ENCODE measurements around the gene PPOX.

PPOX gene

GRCh38 chr1:161165742-161166668, at the start of gene PPOX:
Gene PPOX (plus strand): TSS chr1:161166426. CDS start chr1:161166848, 422 bp downstream.
- H3K4me3 ChIP-seq (ENCODE audit: low read depth, low read length), result peak within 1 kb of the TSS; percentile 75
- TF ChIP-seq, protein P1, sequence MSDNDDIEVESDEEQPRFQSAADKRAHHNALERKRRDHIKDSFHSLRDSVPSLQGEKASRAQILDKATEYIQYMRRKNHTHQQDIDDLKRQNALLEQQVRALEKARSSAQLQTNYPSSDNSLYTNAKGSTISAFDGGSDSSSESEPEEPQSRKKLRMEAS (IDR thresholded peaks at IDR 0.05; ENCODE audit: low read depth, low read length), result peak; percentile 81
- TF ChIP-seq CTCF (IDR thresholded peaks at IDR 0.05; ENCODE audit: low read depth, low read length) (peak; percentile 55), POLR2A (IDR thresholded peaks at IDR 0.05; ENCODE audit: extremely low read depth, insufficient read length) (peak; percentile 44), MYC (IDR thresholded peaks at IDR 0.05; ENCODE audit: low read depth, low read length) (peak; percentile 87)

GRCh38 chr1:161117759-161118581, 48.3 kb upstream of the PPOX start, which contains the start of the genes NIT1 and PFDN2:
Gene NIT1 (plus strand): TSS chr1:161118105. CDS start chr1:161118177, 72 bp downstream.
Gene PFDN2 (minus strand): TSS chr1:161118037. CDS start chr1:161118026, 11 bp downstream.
- H3K4me3 ChIP-seq (ENCODE audit: low read depth, low read length), result peak within 1 kb of the TSS; percentile 98
- DNase-seq (ENCODE audit: low read depth), result peak; percentile 91
- no peak for TF ChIP-seq CTCF (IDR thresholded peaks at IDR 0.05; ENCODE audit: low read depth, low read length)
- TF ChIP-seq, protein P1 (IDR thresholded peaks at IDR 0.05; ENCODE audit: low read depth, low read length), result no peak
- TF ChIP-seq POLR2A (IDR thresholded peaks at IDR 0.05; ENCODE audit: extremely low read depth, insufficient read length), result peak; percentile 79
- peak; percentile 9; the same call in 1 of the 2 replicates for TF ChIP-seq MYC (IDR thresholded peaks at IDR 0.05; ENCODE audit: low read depth, low read length)

More at GRCh38 chr1:161165742-161166668, at the start of gene PPOX:
- peak; percentile 99 for DNase-seq (ENCODE audit: low read depth)

DNA sequence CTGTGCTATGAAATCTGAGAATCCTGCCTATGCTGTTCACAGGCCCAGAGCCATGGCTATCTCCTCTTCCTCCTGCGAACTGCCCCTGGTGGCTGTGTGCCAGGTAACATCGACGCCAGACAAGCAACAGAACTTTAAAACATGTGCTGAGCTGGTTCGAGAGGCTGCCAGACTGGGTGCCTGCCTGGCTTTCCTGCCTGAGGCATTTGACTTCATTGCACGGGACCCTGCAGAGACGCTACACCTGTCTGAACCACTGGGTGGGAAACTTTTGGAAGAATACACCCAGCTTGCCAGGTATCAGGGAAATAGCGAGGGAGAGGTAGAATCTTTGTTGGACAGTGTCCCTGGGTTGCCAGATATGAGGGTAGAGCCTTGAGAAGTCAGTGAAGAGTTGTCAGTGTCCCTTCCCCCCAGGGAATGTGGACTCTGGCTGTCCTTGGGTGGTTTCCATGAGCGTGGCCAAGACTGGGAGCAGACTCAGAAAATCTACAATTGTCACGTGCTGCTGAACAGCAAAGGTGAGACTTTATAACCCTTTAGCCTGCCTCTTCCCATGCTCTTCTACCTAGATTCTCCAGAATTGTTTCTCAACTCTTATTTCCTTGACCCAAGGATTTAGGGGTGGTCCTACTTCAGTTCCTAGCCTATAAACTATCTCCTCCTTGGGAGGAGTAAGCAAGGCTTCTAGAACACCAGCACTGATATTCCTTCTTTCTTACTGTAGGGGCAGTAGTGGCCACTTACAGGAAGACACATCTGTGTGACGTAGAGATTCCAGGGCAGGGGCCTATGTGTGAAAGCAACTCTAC, 46.9 kb upstream of the PPOX start:
- peak; percentile 23 for TF ChIP-seq CTCF (IDR thresholded peaks at IDR 0.05; ENCODE audit: low read depth, low read length)
- no peak for TF ChIP-seq POLR2A (IDR thresholded peaks at IDR 0.05; ENCODE audit: extremely low read depth, insufficient read length)
- no peak for TF ChIP-seq MYC (IDR thresholded peaks at IDR 0.05; ENCODE audit: low read depth, low read length)
- TF ChIP-seq, protein P1 (IDR thresholded peaks at IDR 0.05; ENCODE audit: low read depth, low read length), result no peak
- DNase-seq (ENCODE audit: low read depth), result peak; percentile 56
- peak overlapping the region; percentile 98 for H3K4me3 ChIP-seq (ENCODE audit: low read depth, low read length)

DNA sequence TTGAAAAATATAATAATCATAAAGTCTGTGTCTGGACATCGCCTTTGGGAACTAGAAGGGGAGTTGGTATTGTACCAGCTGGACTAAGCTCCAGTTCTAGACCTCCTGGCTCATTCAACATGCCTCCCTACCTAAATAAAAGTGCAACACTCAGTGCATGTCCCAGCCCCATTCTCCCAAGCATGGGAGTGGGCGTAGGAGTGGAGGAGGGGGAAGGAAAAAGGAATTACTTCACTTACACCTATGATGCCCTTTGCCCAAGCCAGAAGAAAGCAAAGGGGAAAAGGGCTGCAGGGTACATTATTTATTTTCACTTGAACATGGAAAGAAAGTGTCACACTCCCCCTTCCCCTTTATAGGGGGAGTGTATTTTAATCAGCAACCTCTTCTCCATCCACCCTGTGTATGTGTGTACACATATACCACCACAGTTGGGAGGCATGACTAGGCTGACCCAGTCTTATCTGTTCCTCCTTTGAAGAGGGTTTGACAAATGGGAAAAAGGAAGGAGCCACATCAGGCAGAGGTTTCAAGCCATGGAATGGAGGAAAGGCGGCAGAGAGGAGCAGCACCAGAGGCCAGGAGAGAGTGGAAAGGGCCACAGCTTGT, 45.1 kb upstream of the PPOX start:
- no peak for DNase-seq (ENCODE audit: low read depth)
- TF ChIP-seq POLR2A (IDR thresholded peaks at IDR 0.05; ENCODE audit: extremely low read depth, insufficient read length) (no peak), CTCF (IDR thresholded peaks at IDR 0.05; ENCODE audit: low read depth, low read length) (no peak), MYC (IDR thresholded peaks at IDR 0.05; ENCODE audit: low read depth, low read length) (no peak)
- TF ChIP-seq, protein P1 (IDR thresholded peaks at IDR 0.05; ENCODE audit: low read depth, low read length), result no peak
- no peak overlapping the region for H3K4me3 ChIP-seq (ENCODE audit: low read depth, low read length)

All from NB4 (cell line).